Colonic mucosa (tissue), 4 donors: Measurements from ENCODE around the gene CD52. TPM values are rescaled to one million over a fixed set of nuclear protein-coding genes. Genes with fewer than 3 reads are reported as not detected.

Source experiments
- DNase-seq: peaks from one replicate; pipeline ENCODE4 v3.0.0-alpha.2; 2020
- H3K27ac ChIP-seq: fragments of 200-600 bp; one replicate; pipeline ENCODE4 v1.8.0; 2021
- H3K27me3 ChIP-seq: fragments of 200-600 bp; one replicate; pipeline ENCODE4 v1.8.0; 2021
- H3K36me3 ChIP-seq: fragments of 200-600 bp; one replicate; pipeline ENCODE4 v1.8.0; 2021
- H3K4me1 ChIP-seq: fragments of 200-600 bp; one replicate; pipeline ENCODE4 v1.8.0; 2021; ENCODE audit warnings: mild to moderate bottlenecking
- H3K4me3 ChIP-seq: fragments of 200-600 bp; one replicate; pipeline ENCODE4 v1.8.0; 2021
- H3K9ac ChIP-seq, 2 donors: one replicate each; pipeline ENCODE4 v1.7.0; 2013; ENCODE audit warnings: control low read depth in 2 of 2, low read depth in 2 of 2, low read length in 2 of 2
- H3K9me3 ChIP-seq: fragments of 200-600 bp; one replicate; pipeline ENCODE4 v1.8.0; 2021
- intact Hi-C: fragments of 100-400 bp; cut with DNase I; formaldehyde crosslinking; loops from one replicate; pipeline ENCODE4 v1.14.1; 2022
- total RNA-seq, 2 donors: library from RNA; stranded (reverse); fragmentation: NEBNext Ultra II Directional in 1 of 2; extraction: Animal tissue kit (Norgen Biotek cat#: 25700) in 1 of 2; gene quantifications; one replicate each; pipeline ENCODE4 v1.2.1, GENCODE V29; 2021
- TF ChIP-seq, protein P1 (sequence below): fragments of 200-600 bp; IDR thresholded peaks from one replicate; pipeline ENCODE4 v1.8.0; 2022; ENCODE audit warnings: antibody characterized with exemption, mild to moderate bottlenecking
- donor health status: healthy.
- donor health status: DM: no; HTN: no; CAD: no.
- donor health status: DM: no; HTN: no; CAD: no.

The CD52 gene
- 10 to 100 TPM in 1 of 2 donors, 1 to 10 TPM in 1; 9.4 to 13.1 TPM for total RNA-seq

DNA sequence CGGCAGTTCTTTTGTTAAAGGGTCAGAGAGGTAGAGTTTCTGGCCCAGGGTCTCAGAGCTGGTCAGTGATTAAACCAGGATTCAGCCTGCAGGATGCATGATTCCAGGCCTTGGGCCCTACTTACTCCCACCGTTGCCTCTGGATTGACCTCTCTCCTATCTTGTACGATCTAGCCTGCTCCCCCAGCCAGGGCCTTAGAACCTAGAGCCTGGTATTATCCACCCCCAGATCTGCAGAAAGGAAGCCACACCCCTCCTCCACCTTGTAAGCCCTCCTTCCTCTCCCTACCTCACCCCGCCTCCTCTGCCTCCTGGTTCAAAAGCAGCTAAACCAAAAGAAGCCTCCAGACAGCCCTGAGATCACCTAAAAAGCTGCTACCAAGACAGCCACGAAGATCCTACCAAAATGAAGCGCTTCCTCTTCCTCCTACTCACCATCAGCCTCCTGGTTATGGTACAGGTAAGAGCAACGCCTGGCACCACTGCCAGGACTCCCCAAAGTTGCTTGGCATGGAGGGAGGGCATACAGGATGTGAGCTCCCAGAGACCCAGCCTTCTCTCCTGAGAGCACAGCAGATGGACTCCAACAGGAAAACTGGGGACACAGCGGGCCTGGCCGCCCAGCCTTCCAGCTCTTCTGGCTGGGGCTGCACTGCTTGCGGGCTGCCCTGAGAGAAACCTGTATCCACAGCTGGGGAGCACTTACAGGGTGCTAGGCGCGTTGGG, at the start of gene CD52:
Gene CD52 (plus strand): TSS at position 347 of the 726 bp plus-strand sequence. CDS start 60 bp downstream, at position 407.
- Histone ChIP-seq H3K9ac (peak within 1 kb of the TSS; percentile 29 to 39), H3K9me3 (no peaks in the 10 kb centered on the region), H3K27ac (peak within 1 kb of the TSS; percentile 63), H3K4me3 (peak within 1 kb of the TSS; percentile 32), H3K4me1 (no peaks in the 10 kb centered on the region), H3K27me3 (no peaks in the 10 kb centered on the region), H3K36me3 (no peaks in the 10 kb centered on the region)
- DNase-seq: no peak
- TF ChIP-seq, protein P1, sequence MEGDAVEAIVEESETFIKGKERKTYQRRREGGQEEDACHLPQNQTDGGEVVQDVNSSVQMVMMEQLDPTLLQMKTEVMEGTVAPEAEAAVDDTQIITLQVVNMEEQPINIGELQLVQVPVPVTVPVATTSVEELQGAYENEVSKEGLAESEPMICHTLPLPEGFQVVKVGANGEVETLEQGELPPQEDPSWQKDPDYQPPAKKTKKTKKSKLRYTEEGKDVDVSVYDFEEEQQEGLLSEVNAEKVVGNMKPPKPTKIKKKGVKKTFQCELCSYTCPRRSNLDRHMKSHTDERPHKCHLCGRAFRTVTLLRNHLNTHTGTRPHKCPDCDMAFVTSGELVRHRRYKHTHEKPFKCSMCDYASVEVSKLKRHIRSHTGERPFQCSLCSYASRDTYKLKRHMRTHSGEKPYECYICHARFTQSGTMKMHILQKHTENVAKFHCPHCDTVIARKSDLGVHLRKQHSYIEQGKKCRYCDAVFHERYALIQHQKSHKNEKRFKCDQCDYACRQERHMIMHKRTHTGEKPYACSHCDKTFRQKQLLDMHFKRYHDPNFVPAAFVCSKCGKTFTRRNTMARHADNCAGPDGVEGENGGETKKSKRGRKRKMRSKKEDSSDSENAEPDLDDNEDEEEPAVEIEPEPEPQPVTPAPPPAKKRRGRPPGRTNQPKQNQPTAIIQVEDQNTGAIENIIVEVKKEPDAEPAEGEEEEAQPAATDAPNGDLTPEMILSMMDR: no peak
- intact Hi-C loops: no loop called here

DNA sequence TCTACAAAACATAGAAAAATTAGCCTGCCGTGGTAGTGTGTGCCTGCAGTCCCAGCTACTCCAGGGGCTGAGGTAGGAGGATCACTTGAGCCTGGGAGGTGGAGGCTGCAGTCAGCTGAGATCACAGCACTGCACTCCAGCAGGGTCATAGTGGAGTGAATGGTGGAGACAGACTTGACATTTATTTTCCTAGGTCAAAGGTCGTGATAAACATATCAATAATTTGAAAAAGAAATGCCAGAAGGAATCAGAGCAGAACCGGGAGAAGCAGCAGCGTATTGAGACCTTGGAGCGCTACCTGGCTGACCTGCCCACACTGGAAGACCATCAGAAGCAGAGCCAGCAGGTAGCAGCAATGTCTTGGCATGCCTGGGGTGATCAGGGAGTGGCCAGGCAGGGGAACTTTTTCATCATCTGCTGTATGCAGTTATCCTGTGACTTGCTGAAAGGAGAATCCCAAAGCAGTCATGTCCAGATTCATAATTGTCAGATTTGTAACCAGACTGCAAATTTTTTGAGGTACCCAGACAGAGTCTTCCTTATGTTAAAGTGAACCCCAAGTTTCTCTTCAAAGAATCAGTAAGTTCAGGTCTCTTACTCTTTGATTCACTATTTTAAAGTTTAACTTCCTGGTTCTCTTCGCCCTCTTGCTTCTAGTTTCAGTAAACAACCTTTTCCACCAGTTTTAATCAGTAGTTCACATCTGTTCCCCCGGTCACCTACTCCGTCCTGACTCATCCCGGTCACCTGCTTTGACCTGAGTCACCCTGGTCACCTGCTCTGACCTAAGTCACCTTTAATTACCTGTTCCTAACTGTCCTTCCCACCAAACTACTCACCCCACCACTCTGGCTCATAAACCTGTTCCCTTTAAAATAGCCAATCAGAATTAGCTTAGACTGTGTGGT, 49.2 kb upstream of the CD52 start:
- no peak for DNase-seq
- no peaks in the 10 kb centered on the region for H3K36me3 ChIP-seq
- no peaks in the 10 kb centered on the region for H3K27me3 ChIP-seq
- intact Hi-C loops: no loop called here
- H3K4me3 ChIP-seq: no peak overlapping the region
- TF ChIP-seq, protein P1: no peak
- no peaks in the 10 kb centered on the region for H3K9me3 ChIP-seq
- no peaks in the 10 kb centered on the region for H3K4me1 ChIP-seq
- no peak overlapping the region for H3K9ac ChIP-seq
- H3K27ac ChIP-seq: no peak overlapping the region

- TF ChIP-seq, protein P1: no peak
- Histone ChIP-seq H3K27me3 (no peaks in the 10 kb centered on the region), H3K9me3 (no peaks in the 10 kb centered on the region), H3K9ac (no peak overlapping the region), H3K4me3 (no peak overlapping the region), H3K36me3 (no peaks in the 10 kb centered on the region), H3K4me1 (no peaks in the 10 kb centered on the region), H3K27ac (no peak overlapping the region)
- DNase-seq: no peak
- intact Hi-C loops: no loop called here
Measured at GRCh38 chr1:26269198-26269550, 48.6 kb upstream of the CD52 start.

DNA sequence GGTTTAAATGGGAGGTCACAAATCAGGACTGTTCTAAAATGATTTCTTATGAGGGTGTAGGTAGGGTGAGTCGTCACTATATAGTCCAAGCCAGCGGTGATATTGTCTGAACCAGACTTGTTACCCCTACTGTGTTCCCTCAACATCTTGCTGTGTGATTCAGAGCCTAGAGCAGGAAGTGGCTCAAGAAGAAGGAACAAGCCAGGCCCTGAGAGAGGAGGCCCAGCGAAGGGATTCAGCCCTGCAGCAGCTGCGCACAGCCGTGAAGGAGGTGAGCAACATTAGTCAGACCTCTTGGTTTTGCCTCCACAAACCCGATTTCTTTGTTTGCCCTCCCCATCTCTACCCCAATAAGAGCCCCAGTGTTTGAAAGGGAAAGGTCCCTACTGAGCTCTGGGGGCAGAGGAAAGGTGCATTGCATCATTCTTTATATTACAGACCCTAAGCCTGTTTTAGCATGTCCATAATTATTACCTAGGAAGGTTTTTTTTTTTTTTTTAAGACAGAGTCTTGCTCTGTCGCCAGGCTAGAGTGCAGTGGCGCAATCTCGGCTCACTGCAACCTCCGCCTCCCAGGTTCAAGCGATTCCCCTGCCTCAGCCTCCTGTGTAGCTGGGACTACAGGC, 42.8 kb upstream of the CD52 start:
- intact Hi-C loops: loop anchor here (5.0 kb wide), 1 partner anchor 47 kb away; no protein-coding TSS in a partner anchor
- peak overlapping the region; percentile 95 for H3K27ac ChIP-seq
- peaks cover 17% of the 10 kb centered on the region for H3K4me1 ChIP-seq
- H3K9ac ChIP-seq: no peak overlapping the region
- H3K36me3 ChIP-seq: no peaks in the 10 kb centered on the region
- TF ChIP-seq, protein P1: no peak
- DNase-seq: no peak
- no peaks in the 10 kb centered on the region for H3K27me3 ChIP-seq
- H3K9me3 ChIP-seq: no peaks in the 10 kb centered on the region
- H3K4me3 ChIP-seq: no peak overlapping the region
